GM21515 (cell line): Measurements from ENCODE around the gene ANKRD36C.
"Not testable (repeated sequence)": the region's sequence is repeated elsewhere in the genome, so short reads cannot be mapped to it uniquely, and the experiment has no call there.

Experiments
- ATAC-seq: cut with Tn5 transposase; IDR thresholded peaks from one replicate; pipeline ENCODE4 v1.9.1; 2021; ENCODE audit not compliant: unreplicated experiment

The ANKRD36C gene

DNA sequence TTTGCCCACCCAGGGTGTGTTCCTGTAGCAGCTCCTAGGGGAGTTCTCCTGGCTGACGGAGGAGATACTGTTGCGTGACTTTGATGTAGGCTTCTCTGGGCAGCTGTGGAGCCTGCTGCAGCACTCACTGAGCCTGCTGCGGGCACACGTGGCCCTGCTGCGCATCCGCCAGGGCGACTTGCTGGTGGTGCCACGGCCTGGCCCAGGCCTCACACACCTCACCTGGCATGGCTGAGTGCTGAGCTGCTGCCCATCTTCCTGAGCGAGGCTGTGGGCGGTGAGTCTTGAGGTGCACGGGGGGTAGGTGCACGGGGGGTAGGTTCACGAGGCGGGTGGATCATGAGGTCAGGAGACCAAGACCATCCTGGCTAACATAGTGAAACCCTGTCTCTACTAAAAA, 191.7 kb downstream of the ANKRD36C start:
- no peak for ATAC-seq

DNA sequence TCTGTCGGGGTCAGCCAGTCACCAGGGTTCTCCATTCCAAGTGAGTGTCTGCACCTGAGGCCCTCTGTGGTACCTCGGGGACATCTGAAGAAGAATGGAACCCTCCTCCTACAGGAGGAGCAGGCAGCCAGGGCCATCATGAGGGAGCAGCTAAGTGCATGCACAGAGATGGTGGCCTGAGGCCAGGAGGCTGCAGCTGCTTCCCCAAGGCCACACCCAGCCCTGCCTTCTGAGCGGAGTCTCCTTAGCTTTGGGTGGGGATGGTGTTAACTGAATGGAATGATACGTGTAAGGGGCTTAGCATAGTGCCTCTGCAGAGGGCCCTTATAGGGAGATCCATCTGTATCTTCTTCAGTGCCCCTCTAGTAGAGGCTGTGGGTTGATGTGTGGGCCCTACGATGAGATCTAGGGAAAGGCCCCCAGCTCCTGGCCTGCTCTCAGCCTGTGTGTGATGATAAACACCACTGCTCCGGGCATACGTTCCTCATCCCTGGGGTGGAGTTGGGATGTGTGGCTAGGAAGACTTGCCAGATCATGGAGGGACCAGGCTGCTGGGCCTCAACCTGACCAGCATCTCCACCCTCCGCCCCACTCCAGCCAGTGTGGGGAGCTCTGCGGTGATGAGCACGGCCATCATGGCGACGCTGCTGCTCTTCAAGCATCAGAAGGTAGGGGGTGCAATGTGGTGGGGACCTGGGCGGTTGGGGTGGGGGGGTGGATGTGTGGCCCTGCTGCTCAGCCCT, 192.3 kb downstream of the ANKRD36C start:
- ATAC-seq = not testable (repeated sequence)

DNA sequence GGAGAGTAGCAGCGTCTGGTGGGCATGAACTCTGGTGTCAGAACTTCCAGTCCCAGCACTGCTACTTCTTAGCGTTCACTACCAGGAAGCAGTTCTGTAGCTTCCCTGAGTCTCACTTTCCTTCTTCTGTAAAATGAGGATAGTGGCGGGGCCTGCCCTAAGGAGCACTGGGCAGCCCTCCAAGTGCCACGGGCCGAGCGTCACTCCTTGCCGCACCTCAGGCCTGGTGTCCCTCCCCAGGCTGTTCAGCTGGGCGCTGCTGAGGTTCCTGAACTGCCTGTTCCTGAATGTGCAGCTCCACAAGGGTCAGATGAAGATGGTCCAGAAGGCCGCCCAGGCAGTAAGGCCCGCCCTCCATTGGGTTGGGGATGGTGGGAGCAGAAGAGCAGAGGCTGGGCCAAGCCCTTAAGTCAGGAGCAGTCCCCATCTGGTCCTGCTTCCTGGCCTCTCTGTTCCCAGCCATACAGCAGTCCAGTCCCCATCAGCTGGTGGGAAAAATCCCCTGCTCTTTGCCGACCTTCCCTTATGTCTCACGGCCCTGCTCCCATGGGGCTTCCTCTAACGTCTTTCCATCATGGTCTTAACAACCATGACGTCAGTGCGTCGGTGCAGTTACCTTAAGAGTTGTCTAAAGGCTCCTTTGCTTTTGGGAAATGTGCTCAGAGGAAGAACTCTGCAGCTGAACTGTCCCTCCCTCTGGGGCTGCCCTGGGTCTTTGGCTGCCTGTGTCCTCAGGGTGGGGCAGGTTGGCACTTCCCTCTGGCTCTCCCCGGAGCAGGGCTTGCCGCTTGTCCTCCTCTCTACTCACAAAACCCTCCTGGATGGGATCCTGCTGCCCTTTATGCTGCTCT, 195.2 kb downstream of the ANKRD36C start:
- ATAC-seq = not testable (repeated sequence)

DNA sequence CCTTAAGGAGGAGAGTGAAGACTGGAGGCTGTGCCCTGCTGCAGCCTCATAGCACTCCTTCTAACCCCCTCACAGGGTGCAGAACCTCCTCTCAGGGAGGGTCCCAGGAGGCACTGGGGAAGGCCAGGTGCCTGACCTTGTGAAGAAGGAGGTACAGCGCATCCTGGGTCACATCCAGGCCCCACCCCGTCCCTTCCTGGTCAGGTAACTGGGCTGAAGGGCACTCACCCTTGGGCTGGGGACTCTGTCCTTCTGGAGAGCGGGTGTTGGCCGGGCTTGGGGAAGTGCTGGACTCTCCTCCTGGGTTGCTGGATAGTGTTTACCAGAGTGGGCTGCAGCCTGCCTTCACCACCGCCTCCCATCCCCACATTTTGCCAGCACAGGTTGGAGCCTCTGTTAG, 197.7 kb downstream of the ANKRD36C start:
- ATAC-seq = not testable (repeated sequence)

DNA sequence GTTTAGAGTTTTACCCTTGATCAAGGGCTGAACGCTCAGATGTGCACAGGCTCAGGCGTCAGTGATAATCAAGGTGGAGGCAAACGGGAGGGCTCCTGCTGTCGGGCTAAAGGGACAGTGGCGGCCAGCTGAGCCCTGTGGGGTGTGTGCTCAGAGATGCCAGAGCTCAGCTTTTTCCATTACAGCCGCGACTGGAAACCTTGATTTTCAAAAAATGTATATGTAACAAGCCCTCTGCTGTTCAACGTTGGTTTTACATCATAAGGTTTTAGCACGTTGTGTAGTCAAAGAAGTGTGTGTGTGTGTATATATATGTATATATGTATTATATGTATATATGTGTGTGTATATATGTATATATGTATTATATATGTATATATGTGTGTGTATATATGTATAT, 201.4 kb downstream of the ANKRD36C start:
- not testable (repeated sequence) for ATAC-seq

DNA sequence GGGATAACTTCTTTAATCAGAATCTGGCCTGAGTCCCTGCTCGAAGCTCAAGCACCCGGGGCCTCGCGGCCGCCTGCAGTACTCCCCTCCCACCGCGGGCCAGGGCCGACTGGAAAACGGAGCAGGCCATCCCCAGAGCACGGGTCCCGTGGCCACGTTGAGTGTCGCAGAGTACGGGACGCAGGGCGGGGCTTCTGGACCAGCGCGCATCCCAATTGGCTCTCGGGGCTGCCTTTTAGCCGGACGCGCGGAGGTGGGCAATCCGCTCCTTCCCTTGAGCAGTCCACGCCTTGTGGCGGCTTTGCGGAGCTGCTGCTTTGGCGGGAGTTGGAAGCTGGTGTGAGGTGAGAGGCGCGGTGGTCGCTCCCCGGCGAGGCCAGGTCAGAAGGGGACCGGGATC, 202.2 kb downstream of the ANKRD36C start:
- not testable (repeated sequence) for ATAC-seq

DNA sequence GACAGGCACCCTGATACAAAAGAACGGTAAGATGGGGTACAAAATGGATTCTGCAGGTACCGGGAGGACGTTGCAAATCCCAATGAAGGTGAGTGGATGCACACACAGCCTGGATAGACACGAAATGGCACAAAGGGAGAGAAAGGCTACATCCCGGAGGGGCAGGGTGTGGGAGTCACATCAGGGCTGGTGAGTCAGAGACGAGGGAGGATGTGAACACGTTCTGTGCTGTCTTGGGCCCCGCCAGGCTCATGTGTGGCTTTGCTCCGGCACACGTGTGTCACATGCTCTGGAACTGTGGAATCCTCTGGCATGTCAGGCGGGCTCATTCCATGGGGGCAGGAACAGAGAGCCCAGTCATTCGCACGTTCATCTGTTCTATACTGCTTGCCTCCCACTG, 203.0 kb downstream of the ANKRD36C start:
- not testable (repeated sequence) for ATAC-seq
